GM21723 (cell line): ENCODE results near the gene ADM2.
"Not testable (repeated sequence)": the region's sequence is repeated elsewhere in the genome, so short reads cannot be mapped to it uniquely, and the experiment has no call there.

Experiments used
- ATAC-seq: cut with Tn5 transposase; IDR thresholded peaks from one replicate; pipeline ENCODE4 v1.9.1; 2021; ENCODE audit warnings: mild to moderate bottlenecking, moderate library complexity; ENCODE audit not compliant: unreplicated experiment

Gene ADM2

GRCh38 chr22:50481440-50482106 is at the start of gene ADM2:
TSS of gene ADM2 (plus strand) at chr22:50481543. CDS start at chr22:50481848, 305 bp downstream.
- ATAC-seq = no peak

GRCh38 chr22:50432131-50432876 is 49.0 kb upstream of the ADM2 start:
- ATAC-seq = no peak

GRCh38 chr22:50432877-50433510 is 48.3 kb upstream of the ADM2 start:
- not testable (repeated sequence) for ATAC-seq

GRCh38 chr22:50434849-50435248 is 46.5 kb upstream of the ADM2 start:
- ATAC-seq = no peak

GRCh38 chr22:50435291-50436014 is 45.9 kb upstream of the ADM2 start:
- no peak for ATAC-seq

- no peak for ATAC-seq
These were observed 45.1 kb upstream of the ADM2 start for GRCh38 chr22:50436015-50436830.

GRCh38 chr22:50436841-50437341 is 44.5 kb upstream of the ADM2 start:
- ATAC-seq = no peak

- ATAC-seq = no peak
These were observed 43.6 kb upstream of the ADM2 start for GRCh38 chr22:50437511-50438304.

GRCh38 chr22:50438305-50439275 is 42.8 kb upstream of the ADM2 start:
- ATAC-seq = no peak

- no peak for ATAC-seq
These were observed 42.0 kb upstream of the ADM2 start for GRCh38 chr22:50439314-50439870.

GRCh38 chr22:50439871-50440331 is 41.4 kb upstream of the ADM2 start:
- ATAC-seq = no peak

GRCh38 chr22:50440544-50441249 is 40.6 kb upstream of the ADM2 start:
- ATAC-seq = no peak

- ATAC-seq = no peak
These were observed 39.8 kb upstream of the ADM2 start for GRCh38 chr22:50441428-50441993.

- no peak for ATAC-seq
These were observed 38.1 kb upstream of the ADM2 start for GRCh38 chr22:50443197-50443596.

GRCh38 chr22:50443801-50444625 is 37.3 kb upstream of the ADM2 start:
- no peak for ATAC-seq

- ATAC-seq = no peak
These were observed 36.7 kb upstream of the ADM2 start for GRCh38 chr22:50444663-50445062.
